CD4-positive, alpha-beta memory T cell (primary cell): ENCODE data around the gene FBXO42. TPM values are rescaled to one million over a fixed set of nuclear protein-coding genes. Genes with fewer than 3 reads are reported as not detected.

Experiments
- CTCF ChIA-PET: fragments of 350-600 bp; sonication (Branson Sonifier 250); formaldehyde crosslinking; loops from one replicate; lab custom pipeline; 2021; ENCODE audit warnings: inconsistent platforms; ENCODE audit not compliant: partially characterized antibody; lab: Charles Lee
- POLR2A ChIA-PET: fragments of 350-600 bp; sonication (Branson Sonifier 250); formaldehyde crosslinking; loops from one replicate; lab custom pipeline; 2021; ENCODE audit not compliant: partially characterized antibody; lab: Charles Lee
- DNase-seq, 5 donors: peaks; one replicate each; pipeline versions ENCODE4 v3.0.0 to v3.0.0-alpha.2; 2020 to 2022; ENCODE audit warnings: mixed read lengths in 1 of 5
- H3K27ac ChIP-seq: one replicate; pipeline ENCODE4 v1.7.0; 2013; ENCODE audit warnings: low read depth, low read length
- H3K27me3 ChIP-seq: 2 replicates; pipeline ENCODE4 v1.7.0; 2013; ENCODE audit warnings: mild to moderate bottlenecking, low read length, moderate library complexity; ENCODE audit not compliant: insufficient read depth
- H3K36me3 ChIP-seq: 2 replicates; pipeline ENCODE4 v1.7.0; 2013; ENCODE audit warnings: mild to moderate bottlenecking, low read length, moderate library complexity; ENCODE audit not compliant: insufficient read depth
- H3K4me1 ChIP-seq: 2 replicates; pipeline ENCODE4 v1.7.0; 2013; ENCODE audit warnings: mild to moderate bottlenecking, low read length, moderate library complexity; ENCODE audit not compliant: insufficient read depth
- H3K4me3 ChIP-seq, 2 donors: one replicate each; pipeline ENCODE4 v1.7.0; 2013; ENCODE audit warnings: low read length in 2 of 2, mild to moderate bottlenecking in 1 of 2
- H3K9me3 ChIP-seq, 2 donors: one replicate each; pipeline ENCODE4 v1.7.0; 2013; ENCODE audit warnings: low read length in 2 of 2, control low read depth in 1 of 2; ENCODE audit not compliant: control insufficient read depth in 1 of 2
- H3K27ac Mint-ChIP-seq, 7 donors: one replicate each; pipeline ENCODE4 v1.8.0; 2020 to 2021; ENCODE audit warnings: mixed read lengths in 7 of 7, mild to moderate bottlenecking in 6 of 7, inconsistent platforms in 3 of 7, moderate library complexity in 3 of 7
- H3K27me3 Mint-ChIP-seq, 2 donors: one replicate each; pipeline ENCODE4 v1.8.0; 2020 to 2021; ENCODE audit warnings: mixed read lengths in 2 of 2
- H3K36me3 Mint-ChIP-seq, 2 donors: one replicate each; pipeline ENCODE4 v1.8.0; 2020 to 2021; ENCODE audit warnings: mixed read lengths in 2 of 2, inconsistent platforms in 1 of 2, mild to moderate bottlenecking in 1 of 2
- H3K4me1 Mint-ChIP-seq, 4 donors: one replicate each; pipeline ENCODE4 v1.8.0; 2020 to 2021; ENCODE audit warnings: mixed read lengths in 4 of 4, mild to moderate bottlenecking in 1 of 4
- H3K4me3 Mint-ChIP-seq, 8 donors: one replicate each; pipeline ENCODE4 v1.8.0; 2020 to 2021; ENCODE audit warnings: mixed read lengths in 8 of 8, mild to moderate bottlenecking in 7 of 8, moderate library complexity in 6 of 8, inconsistent platforms in 3 of 8
- H3K9me3 Mint-ChIP-seq, 8 donors: one replicate each; pipeline ENCODE4 v1.8.0; 2020 to 2021; ENCODE audit warnings: mixed read lengths in 8 of 8, mild to moderate bottlenecking in 5 of 8, inconsistent platforms in 3 of 8, moderate library complexity in 1 of 8
- intact Hi-C: fragments of 100-400 bp; cut with micrococcal nuclease; formaldehyde crosslinking; loops from one replicate; pipeline ENCODE4 v1.15.1; 2023
- polyA plus RNA-seq, 2 donors: library from polyadenylated mRNA; unstranded; fragments of 300-500 nt; fragmentation: Illumina TruSeq; gene quantifications; one replicate each; pipeline ENCODE4 v1.2.3, GENCODE V29; 2021
- total RNA-seq, 2 experiments: library from RNA; stranded (reverse); gene quantifications; one replicate each; pipeline ENCODE4 v1.2.3, GENCODE V29; 2021

Gene FBXO42
- total and polyA plus RNA-seq, 4 experiments from 2014 or later, result 18.2 to 25.6 (median 22.2) TPM

GRCh38 chr1:16212251-16212961 is 139.9 kb downstream of the FBXO42 start, which contains the start of gene ARHGEF19:
ARHGEF19 (minus strand) TSS chr1:16212652; CDS start chr1:16209054, 3,598 bp downstream.
- H3K4me3 Mint-ChIP-seq, result no peak within 1 kb of the TSS
- CTCF ChIA-PET, result interaction anchor here (1.4 kb wide), 1 partner anchor 9 kb away, joined by 4 read pairs; no protein-coding TSS in a partner anchor
- H3K9me3 Mint-ChIP-seq, result no peaks in the 10 kb centered on the region

DNA sequence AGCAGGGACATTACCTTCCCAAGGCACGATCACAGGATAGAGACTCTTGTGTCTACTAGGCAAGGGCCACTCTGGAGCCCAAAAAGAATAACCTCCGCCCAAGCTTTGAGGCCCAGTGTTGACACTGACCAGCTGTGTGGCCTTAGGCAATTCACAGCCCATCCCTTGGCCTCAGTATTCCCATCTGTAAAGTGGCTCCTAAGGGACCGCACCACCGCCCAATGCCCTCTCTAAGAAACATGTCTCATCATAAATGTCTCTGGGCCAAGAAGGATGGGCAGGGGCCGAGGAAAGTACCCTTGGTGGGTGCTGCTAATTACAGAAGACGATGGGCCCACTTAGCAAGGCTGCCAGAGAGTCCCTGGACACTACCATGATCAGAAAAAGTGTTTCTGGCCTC is 140.5 kb downstream of the FBXO42 start:
- no peaks in the 10 kb centered on the region for H3K27me3 Mint-ChIP-seq
- H3K4me1 Mint-ChIP-seq, result peaks cover 6 to 18% (median 12%) of the 10 kb centered on the region in 4 donors
- no peaks in the 10 kb centered on the region for H3K27me3 ChIP-seq
- ChIA-PET POLR2A (no interaction called here), CTCF (no interaction called here)
- H3K4me3 Mint-ChIP-seq, result no peak overlapping the region
- H3K9me3 ChIP-seq, result no peaks in the 10 kb centered on the region
- H3K4me1 ChIP-seq, result peaks cover 19% of the 10 kb centered on the region
- intact Hi-C loops, result no loop called here
- no peak for DNase-seq
- H3K27ac ChIP-seq, result no peak overlapping the region
- H3K36me3 ChIP-seq, result no peaks in the 10 kb centered on the region
- no peaks in the 10 kb centered on the region for H3K36me3 Mint-ChIP-seq
- no peaks in the 10 kb centered on the region for H3K9me3 Mint-ChIP-seq
- H3K4me3 ChIP-seq, result no peak overlapping the region
- peak overlapping the region in 2 of 7 donors; percentile 26 to 36 for H3K27ac Mint-ChIP-seq

More at GRCh38 chr1:16212251-16212961, 139.9 kb downstream of the FBXO42 start, which contains the start of gene ARHGEF19:
- Histone ChIP-seq H3K4me3 (no peak within 1 kb of the TSS), H3K27me3 (no peaks in the 10 kb centered on the region), H3K9me3 (no peaks in the 10 kb centered on the region), H3K27ac (no peak within 1 kb of the TSS), H3K4me1 (peaks cover 19% of the 10 kb centered on the region), H3K36me3 (no peaks in the 10 kb centered on the region)
- POLR2A ChIA-PET, result no interaction called here
- peaks cover 5 to 20% (median 13%) of the 10 kb centered on the region in 4 donors for H3K4me1 Mint-ChIP-seq
- H3K27ac Mint-ChIP-seq, result peak within 1 kb of the TSS in 5 of 7 donors; percentile 1 to 36 (median 21)
- intact Hi-C loops, result no loop called here
- no peaks in the 10 kb centered on the region for H3K27me3 Mint-ChIP-seq
- no peaks in the 10 kb centered on the region for H3K36me3 Mint-ChIP-seq
- no peak for DNase-seq

- peaks cover 1 to 16% (median 10%) of the 10 kb centered on the region in 4 donors for H3K4me1 Mint-ChIP-seq
- H3K4me3 Mint-ChIP-seq, result no peak overlapping the region
- Histone ChIP-seq H3K27ac (no peak overlapping the region), H3K9me3 (no peaks in the 10 kb centered on the region), H3K4me3 (no peak overlapping the region), H3K27me3 (no peaks in the 10 kb centered on the region), H3K4me1 (peaks cover 16% of the 10 kb centered on the region), H3K36me3 (no peaks in the 10 kb centered on the region)
- H3K36me3 Mint-ChIP-seq, result peaks cover 0 to 3% of the 10 kb centered on the region in 2 donors
- intact Hi-C loops, result no loop called here
- ChIA-PET CTCF (no interaction called here), POLR2A (no interaction called here)
- DNase-seq, result no peak
- H3K9me3 Mint-ChIP-seq, result no peaks in the 10 kb centered on the region
- H3K27me3 Mint-ChIP-seq, result no peaks in the 10 kb centered on the region
- peak overlapping the region in 2 of 7 donors; percentile 22 to 31 for H3K27ac Mint-ChIP-seq
These were observed 141.7 kb downstream of the FBXO42 start for GRCh38 chr1:16210581-16210980.

GRCh38 chr1:16209847-16210407 is 142.4 kb downstream of the FBXO42 start:
- intact Hi-C loops, result loop anchor here (5.0 kb wide), 2 partner anchors 142 to 363 kb away; partner anchors contain the start of genes FBXO42 and SPEN
- peaks cover 0 to 3% of the 10 kb centered on the region in 2 donors for H3K36me3 Mint-ChIP-seq
- Histone ChIP-seq H3K27ac (no peak overlapping the region), H3K27me3 (no peaks in the 10 kb centered on the region), H3K4me3 (no peak overlapping the region), H3K36me3 (no peaks in the 10 kb centered on the region), H3K9me3 (no peaks in the 10 kb centered on the region), H3K4me1 (peaks cover 20% of the 10 kb centered on the region)
- no peak overlapping the region for H3K4me3 Mint-ChIP-seq
- ChIA-PET CTCF (interaction anchor here (1.4 kb wide), 1 partner anchor 139 kb away, joined by 3 read pairs; no protein-coding TSS in a partner anchor), POLR2A (interaction anchor here (1.8 kb wide), 1 partner anchor 22 kb away, joined by 4 read pairs; no protein-coding TSS in a partner anchor)
- no peaks in the 10 kb centered on the region for H3K27me3 Mint-ChIP-seq
- DNase-seq, result no peak
- H3K27ac Mint-ChIP-seq, result peak overlapping the region in 1 of 7 donors; percentile 76
- peaks cover 1 to 21% (median 10%) of the 10 kb centered on the region in 4 donors for H3K4me1 Mint-ChIP-seq
- no peaks in the 10 kb centered on the region for H3K9me3 Mint-ChIP-seq

- Mint-ChIP-seq H3K4me1 (peaks cover 1 to 23% (median 13%) of the 10 kb centered on the region in 4 donors), H3K27me3 (no peaks in the 10 kb centered on the region), H3K36me3 (peaks cover 0 to 9% of the 10 kb centered on the region in 2 donors), H3K27ac (peak overlapping the region in 3 of 7 donors; percentile 36 to 76 (median 43)), H3K9me3 (no peaks in the 10 kb centered on the region), H3K4me3 (peak overlapping the region in 4 of 8 donors; percentile 32 to 47 (median 38))
- H3K27me3 ChIP-seq, result no peaks in the 10 kb centered on the region
- CTCF ChIA-PET, result interaction anchor here (1.4 kb wide), 1 partner anchor 139 kb away, joined by 3 read pairs; no protein-coding TSS in a partner anchor
- H3K27ac ChIP-seq, result no peak overlapping the region
- no peaks in the 10 kb centered on the region for H3K36me3 ChIP-seq
- H3K4me1 ChIP-seq, result peaks cover 20% of the 10 kb centered on the region
- no peak for DNase-seq
- POLR2A ChIA-PET, result interaction anchor here (1.8 kb wide), 1 partner anchor 23 kb away, joined by 4 read pairs; no protein-coding TSS in a partner anchor
- no peaks in the 10 kb centered on the region for H3K9me3 ChIP-seq
- intact Hi-C loops, result loop anchor here (5.0 kb wide), 2 partner anchors 143 to 362 kb away; partner anchors contain the start of genes FBXO42 and SPEN
- no peak overlapping the region for H3K4me3 ChIP-seq
These were observed 143.0 kb downstream of the FBXO42 start for GRCh38 chr1:16209132-16209846.

DNA sequence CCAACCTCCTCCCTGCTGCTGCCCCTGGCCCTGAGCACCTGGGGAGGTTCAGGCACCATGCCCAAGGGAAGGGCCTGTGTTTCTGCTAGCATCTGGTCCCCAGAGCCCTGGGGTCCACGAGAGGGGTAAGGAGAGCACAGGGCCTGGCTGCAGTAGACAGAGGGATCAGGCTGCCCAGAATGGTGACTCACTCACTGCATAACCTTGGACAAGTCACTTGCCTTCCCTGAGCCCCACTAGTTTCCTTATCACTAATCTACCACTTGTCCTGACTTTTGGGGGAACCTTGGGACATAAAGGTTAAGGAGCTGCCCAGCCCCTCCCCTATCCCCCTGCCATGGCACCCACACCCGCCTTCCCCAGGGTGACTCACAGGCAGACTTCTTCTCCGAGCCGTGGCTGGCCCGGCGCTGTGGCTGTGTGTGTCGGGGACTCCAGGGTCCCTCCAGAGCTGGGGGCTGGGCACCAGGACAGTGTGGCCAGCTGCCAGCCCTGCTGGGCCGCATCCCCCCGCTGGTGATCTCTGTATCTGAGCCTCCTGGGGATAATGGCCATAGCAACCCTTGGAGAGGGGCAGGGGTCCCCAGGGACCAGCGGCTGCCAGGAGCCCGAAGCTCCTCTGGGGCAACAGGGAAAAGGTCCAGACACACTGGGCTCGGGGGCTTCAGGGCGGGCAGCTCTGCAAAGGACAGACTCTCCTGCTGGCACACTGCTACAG is 143.9 kb downstream of the FBXO42 start:
- peak overlapping the region in 2 of 8 donors; percentile 35 to 47 for H3K4me3 Mint-ChIP-seq
- intact Hi-C loops, result loop anchor here (5.0 kb wide), 2 partner anchors 144 to 361 kb away; partner anchors contain the start of genes FBXO42 and SPEN

More for the DNA sequence above, 143.9 kb downstream of the FBXO42 start:
- H3K27me3 ChIP-seq, result no peaks in the 10 kb centered on the region
- CTCF ChIA-PET, result interaction anchor here (1.4 kb wide), 1 partner anchor 138 kb away, joined by 3 read pairs; no protein-coding TSS in a partner anchor
- H3K27ac ChIP-seq, result no peak overlapping the region
- Mint-ChIP-seq H3K4me1 (peaks cover 1 to 30% (median 15%) of the 10 kb centered on the region in 4 donors), H3K9me3 (peaks cover 0 to 1% (median 0%) of the 10 kb centered on the region in 8 donors), H3K27me3 (no peaks in the 10 kb centered on the region), H3K36me3 (peaks cover 7 to 17% of the 10 kb centered on the region in 2 donors), H3K27ac (peak overlapping the region in 2 of 7 donors; percentile 10 to 41)
- no peaks in the 10 kb centered on the region for H3K9me3 ChIP-seq
- H3K4me1 ChIP-seq, result peaks cover 20% of the 10 kb centered on the region
- POLR2A ChIA-PET, result interaction anchor here (1.8 to 3.8 kb wide), 2 partner anchors 9 to 24 kb away, joined by 4 to 42 read pairs; no protein-coding TSS in a partner anchor
- H3K4me3 ChIP-seq, result no peak overlapping the region
- H3K36me3 ChIP-seq, result no peaks in the 10 kb centered on the region
- DNase-seq, result no peak
